NCI-H2107 treated with DMSO at 0.1 percent for 48 hours (cell line): ENCODE data around the gene UNC5A.

Source experiments
- DNase-seq: peaks from one replicate; lab custom pipeline; 2025; ENCODE audit not compliant: unreplicated experiment; lab: John Stamatoyannopoulos, UW

Gene UNC5A

DNA sequence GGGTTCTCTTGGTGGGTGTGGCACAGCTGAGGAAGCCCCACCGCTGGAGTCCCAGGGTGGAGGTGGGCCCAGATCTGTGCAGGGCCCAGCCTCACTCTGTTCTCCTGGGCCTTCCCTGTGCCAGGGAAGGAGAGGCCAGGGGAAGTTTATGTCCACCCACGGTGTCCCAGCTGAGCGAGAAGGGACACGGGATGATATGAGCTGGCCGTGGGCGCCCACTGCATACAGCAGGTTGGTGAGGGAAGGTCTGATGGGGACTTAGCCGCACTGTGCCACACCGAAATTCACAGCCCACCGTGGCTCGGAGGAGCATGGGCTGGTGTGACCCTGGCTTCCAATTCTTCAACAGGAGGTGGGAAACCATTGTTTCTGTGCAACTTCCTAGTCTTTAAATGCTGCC is 33.9 kb downstream of the UNC5A start:
- DNase-seq, result no peak

DNA sequence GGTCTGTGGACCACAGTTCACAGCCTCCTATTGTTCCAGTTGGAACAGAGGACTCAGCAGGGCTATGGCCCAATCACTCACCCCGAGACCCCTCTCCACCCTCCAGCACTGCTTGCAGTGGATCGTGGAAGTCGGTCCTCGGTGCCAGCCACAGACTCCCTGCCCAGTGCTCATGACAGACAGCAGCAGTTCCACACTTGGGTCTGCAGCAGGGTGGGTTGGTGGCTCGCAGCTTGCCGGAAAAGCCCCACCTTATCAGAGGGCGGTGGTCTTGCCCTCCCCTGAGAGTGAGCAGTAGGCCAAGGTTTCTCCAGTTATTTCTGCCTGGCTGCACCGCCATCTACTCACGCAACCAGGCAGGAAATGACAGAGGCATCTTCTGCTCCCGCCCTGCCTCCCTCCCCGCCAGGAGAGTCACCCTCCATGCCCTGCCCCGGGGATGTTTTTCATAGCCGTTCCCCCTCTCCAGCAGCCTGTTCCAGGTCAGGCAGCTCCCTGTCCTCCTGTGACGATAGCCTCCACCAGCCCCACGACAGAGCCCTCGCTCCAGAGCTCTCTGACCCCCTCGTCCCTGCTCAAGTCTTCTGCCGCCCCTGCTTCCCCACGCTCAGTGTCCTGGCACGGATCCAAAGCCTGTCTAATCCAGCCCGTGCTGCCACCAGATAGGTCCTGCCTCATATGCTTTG is 34.5 kb downstream of the UNC5A start:
- no peak for DNase-seq

DNA sequence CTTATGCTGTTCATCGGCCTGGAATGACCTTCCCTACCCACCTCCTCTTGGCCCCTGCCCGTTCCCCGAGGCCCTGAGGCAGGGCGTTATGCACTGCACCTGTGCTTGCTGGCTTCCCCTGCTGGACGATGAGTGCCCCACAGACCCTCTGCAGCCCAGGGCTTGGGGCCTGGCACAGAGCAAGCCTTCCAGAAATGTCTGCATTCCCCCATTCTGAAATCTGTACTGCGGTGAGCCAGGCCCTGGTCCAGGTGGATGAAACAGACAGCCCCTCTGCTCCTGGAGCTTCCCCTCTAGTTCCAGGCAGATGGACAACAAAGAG is 35.0 kb downstream of the UNC5A start:
- DNase-seq, result no peak

DNA sequence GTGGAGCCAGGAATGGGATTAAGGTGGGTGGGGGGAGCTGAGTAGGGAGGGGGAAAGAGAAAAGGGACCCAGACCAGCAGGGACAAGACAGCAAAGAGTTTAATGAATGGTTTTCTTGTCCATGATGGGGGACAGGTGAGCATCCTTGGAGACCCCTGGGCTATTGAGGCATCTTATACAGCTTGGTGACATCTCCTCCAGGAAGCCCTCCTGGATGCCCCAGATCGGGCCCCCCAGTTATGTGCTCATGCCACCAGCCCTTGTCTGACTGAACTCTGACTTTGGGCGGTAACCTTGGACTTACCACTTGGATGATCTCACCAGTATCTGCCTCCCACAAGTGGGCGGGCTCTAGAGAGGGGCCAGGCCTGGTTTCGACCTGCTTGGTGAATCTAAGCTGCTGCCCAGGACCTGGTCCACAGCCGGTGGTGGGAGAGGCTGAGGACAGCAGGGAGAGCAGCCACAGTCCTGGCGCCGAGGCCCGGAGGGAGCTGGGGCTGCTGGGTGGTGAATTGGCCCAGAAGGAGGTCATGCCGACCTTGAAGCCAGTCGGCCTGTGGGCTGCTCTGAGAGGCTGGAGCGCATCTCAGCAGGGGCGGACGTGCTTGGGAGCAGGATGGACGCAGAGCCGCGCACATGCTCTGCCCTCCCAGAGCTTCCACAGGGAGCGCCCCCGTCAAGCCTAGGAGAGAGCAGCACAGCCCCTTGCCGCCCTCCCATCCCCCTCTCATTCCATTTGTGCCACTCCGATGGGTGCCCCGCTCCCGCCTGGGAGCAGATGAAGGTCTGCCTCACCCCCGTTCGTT is 36.2 kb downstream of the UNC5A start:
- DNase-seq, result no peak

DNA sequence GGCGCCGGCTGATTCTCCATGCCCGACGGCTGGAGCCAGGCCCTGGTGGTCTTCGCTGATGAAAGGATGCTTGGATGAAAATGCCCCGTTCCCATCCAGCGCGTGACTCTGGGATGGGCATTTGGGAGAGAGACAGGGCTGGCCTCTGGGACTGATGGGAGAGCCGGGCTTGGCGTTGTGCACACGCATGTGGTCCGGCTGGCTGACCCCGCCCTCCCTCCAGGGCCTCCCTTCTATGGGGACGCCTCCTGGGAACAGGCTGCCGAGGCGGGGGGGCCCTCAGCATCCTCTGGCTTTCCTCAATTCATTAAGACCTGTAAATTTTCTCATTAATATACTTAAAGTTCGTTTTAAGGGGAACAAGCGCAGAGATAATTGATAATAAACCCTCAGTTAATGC is 36.8 kb downstream of the UNC5A start:
- no peak for DNase-seq

DNA sequence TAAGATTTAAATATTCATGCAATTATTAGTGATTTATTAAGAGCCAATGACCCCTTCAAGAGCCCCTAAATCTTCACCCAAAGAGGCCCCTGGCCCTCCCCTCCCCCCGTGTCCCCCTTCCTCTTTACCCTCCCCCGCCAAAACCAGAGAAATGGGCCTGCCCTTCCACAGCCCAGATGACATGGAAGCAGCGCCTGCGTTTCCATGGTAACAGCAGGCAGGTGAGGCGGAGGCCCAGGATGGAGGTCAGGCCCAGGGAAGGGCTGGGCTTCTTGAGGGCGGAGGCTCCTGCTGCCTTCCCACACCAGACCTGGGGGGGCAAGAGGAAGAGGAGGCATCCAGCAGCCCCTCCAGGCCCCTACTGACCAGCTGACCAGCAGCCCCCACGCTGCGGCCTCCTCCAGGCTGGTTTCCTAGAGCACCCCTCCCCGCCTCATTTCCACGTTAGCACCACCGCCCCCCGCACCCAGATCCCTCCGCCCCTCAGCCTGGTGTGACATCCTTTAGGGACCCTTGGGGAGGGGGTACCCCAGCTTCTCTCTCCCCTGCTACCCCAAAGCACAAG is 37.4 kb downstream of the UNC5A start:
- no peak for DNase-seq

DNA sequence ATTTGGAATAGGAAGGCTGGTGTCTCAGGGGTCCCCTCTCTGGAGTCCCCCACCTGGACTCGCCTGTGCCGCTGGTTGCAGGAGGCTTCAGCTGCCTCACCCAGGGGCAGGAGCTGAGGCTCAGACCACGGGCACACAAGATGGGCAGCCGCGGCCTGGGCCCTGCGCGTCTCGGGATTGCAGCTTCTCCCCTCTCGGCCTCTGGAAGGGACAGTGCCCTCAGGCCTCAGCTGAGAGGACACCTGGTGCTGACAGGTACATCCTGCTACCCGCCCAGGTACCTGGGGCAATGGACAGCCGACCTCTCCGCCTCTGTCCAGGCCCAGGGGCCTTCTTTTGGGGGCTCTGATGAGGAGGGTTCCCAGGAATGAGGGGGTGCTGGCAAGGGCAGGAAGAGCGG is 38.3 kb downstream of the UNC5A start:
- DNase-seq, result no peak

DNA sequence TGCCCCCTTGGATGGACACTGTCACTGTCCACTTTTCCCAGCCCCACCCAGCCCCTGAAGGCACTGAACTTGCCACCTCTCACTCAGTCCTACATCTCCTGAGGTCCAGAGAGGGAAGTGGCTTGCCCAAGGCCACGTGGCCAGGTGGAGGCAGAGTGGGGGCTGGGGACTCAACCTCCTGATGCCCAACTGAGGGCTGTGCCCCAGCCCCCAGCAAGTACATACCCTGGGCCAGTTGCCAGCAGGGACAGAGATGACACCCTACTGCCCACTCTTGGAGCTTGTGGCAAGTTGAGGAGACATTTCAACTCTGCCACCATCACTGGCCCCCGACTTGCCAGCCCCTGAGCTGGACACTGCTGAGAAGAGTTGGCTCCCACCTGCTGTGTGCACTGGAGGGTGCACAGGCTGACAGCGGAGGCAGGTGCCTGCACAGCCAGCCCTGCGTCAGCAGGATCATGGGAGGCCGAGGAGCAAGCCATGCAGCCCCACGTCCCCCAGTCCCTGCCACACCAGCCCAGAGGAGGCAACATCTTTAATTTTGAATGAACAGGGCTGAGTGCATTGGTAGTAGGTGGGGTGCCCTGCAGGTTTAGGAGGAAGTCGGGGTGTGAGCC is 39.4 kb downstream of the UNC5A start:
- no peak for DNase-seq

DNA sequence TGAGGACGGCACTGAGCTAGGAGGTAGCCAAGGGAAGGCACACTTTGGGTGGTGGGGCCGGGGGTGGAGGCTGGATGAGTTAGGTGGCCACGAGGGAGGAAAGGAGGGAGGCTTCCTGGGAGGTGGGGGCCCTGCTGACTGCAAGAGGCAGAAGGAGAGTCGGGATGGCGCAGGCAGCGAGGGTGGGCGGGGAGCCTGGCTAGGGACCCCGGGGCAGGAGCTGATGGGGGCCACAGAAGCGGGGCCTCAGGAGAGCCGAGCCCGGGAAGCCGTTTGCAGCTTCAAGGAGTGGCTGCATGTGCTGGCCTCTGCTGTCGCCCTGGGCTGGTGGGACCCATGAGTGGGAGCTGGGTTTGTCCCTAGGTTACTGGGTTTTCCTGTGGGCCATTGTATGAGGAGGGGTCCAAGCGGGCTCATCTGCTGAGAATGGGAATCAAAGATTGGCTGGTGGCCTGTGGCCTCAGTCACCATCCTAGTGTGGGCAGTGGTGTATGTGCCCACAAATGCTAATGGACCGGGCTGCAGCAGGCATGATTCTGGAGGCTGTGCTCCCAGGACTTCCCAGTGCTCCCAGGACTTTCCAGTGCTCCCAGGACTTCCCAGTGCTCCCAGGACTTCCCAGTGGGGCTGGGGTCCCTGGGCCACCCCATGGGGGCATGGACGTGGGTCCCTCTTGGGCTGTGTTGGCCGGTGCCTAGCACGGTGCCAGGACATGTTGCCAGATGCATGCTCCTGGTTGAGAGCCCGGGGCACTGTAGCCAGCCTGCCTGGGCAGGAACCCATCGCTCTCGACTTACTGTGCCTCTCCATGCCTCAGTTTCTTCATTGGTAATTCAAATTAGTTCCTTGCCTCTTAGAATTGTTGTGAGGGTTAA is 40.2 kb downstream of the UNC5A start:
- no peak for DNase-seq

DNA sequence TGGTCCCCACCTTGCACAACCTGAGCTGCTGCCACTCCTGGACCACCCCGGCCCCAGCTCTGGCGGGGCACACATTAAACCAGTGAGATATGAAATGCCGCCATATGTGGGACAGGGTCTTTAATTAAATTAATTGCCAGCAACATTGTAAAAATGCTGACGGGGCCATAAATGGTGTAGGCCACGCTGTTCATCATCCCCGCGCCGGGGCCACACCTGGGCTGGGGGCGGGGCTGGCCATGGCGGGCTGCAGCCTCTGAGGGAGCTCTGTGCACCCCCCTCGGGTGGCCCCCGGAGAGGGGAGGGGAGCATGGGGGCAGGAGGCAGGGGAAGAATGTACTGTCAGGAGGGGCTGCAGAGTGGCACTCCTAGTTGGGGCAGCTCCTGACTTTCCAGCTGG is 41.0 kb downstream of the UNC5A start:
- DNase-seq, result no peak

DNA sequence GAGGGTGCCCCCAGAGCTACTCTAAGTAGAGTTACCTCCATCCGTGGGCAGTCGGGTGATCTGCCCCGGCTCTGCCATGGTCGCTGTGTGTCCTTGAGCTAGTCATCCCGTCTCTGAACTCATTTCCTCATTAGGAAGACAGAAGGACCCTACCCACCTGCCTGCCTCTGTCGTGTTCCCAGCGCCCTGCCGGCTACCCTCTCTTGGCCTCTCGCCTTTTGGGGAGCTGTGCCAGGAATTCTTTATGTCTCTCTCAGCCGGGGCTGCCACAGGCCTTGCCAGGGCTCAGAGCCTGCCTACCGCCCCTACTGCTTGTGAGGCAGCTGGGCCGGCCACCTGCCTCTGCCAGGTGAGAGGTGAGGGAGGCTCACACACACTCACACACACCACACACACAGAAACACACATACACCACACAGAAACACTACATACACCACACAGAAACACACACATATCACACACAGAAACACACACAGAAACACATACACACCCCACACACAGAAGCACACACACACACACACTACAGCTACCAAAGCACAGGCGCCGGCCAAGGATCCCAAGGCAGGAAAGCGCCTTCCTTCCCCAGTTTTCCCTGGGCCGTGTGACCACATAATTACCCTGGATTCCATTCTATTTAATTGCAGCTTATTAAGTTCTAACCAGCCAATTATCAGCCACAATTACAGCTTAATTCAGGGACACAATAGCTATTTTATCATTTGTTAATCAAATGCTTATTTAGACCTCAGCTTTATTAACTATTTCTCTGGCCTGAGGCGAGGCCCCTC is 41.7 kb downstream of the UNC5A start:
- DNase-seq, result no peak

DNA sequence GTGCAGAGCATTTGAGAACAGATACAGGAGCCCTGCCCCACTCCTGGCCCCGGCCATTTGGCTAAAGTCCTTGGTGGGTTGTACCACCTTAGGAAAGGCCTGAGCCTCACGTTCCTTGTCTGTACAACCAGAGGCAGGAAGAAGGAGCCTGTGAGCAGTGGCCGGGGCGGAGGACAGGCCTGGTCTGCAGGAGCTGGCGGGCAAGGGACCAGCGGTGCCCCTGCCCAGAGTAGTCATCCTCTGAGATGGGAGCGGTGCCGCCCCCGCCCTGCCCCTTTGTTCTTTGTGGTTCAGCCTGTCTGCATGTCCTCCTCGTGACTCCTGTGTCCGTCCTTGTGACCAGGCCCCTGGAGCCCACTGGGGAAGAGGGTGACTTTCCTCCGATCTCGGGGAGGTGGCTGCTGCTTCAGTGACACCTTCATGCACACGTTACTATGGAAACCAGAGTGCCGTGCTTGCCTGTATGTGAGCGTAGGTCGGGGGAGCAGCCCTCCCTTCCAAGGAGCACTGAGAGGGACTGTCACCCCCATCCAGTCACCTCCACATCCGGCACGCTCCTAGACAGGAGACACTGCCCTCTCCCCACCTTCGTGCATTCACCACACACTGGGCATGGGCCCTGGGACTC is 42.9 kb downstream of the UNC5A start:
- no peak for DNase-seq

DNA sequence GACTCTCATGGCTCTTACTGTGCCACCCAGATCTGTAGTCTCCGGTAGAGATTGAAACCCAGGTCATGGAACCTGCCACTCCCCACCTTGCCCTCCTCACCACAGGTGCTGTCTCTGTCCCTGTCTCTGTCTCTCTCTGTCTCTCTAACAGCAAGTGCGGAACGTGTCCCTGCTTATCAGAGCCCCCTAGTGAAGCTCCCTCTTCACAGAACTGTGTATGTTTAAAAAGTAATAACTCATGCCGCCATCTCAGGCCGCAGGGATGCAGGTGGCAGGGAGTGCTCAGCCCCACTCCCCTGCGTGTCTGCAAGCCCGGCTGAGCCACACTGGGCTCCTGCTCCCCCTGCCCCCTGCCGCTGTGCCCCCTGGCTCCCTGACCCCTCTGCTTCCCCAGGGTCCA is 43.8 kb downstream of the UNC5A start:
- DNase-seq, result no peak

DNA sequence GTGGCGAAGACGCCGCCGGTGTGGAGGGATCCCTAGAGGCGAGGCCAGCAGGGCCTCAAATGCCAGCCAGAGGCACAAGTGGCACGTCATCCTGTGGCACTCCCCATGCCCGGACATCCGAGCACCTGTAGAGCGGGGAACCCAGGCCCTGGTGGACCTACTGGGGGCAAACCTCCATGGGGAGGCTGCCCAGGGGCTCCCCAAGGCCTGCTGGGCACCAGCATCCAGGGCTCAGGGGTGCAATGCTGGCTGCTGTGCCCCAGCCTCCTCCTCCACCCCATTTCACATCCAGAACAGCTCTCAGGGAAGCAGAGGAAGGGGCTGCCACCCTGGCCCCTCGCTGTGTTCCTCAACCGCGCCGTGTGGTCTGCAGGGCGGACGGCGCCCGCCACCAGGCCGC is 45.2 kb downstream of the UNC5A start:
- DNase-seq, result no peak

DNA sequence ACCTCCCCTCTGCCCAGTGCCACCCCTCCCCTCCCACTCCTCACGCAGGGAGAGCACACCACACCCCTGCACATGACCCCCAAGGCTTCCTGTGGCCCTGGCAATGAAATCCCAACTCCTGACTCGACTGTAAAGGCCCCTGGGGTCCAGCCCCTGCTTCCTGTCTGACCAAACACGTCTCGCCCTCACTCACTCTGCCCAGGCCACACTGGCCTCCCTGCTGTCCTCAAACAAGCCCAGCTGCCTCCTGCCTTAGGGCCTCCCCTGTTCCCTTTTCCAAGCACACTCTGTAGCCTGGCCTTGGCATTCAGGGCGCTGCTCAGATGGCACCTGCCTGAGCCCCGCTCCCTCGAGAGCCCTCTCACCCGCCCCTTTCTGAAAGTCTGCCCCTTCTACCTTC is 46.4 kb downstream of the UNC5A start:
- no peak for DNase-seq

DNA sequence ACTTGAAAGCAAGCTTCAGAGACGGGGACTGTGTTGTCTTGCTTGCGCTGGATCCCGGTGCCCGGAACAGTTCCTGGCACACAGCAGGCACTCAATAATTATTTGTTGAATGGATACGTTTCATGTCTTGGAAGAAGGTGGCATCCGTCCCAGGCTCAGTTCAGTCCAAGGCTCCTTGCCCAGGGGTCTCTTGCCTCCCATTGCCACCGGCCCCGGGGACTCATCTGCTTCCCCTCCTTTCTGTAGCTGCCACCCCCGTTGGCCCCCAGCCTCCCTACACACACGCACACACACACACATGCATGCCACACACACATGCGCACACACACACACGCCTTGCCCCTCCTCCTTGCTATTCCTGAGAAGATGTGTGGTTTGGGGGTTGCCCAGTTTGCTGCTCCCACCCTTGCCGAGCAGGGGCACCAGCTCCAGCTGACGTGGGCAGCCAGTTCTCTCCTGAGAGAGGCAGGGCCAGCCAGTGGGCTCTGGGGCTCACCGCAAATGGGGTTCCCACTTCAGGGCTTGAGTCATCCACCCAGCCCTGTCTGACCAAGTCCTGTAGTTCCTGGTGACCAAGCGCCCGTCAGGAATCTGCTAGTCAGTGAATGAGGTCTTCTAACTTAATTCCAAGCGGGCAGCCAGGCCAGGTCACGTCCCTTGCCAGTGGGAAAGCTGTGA is 47.0 kb downstream of the UNC5A start:
- DNase-seq, result no peak

DNA sequence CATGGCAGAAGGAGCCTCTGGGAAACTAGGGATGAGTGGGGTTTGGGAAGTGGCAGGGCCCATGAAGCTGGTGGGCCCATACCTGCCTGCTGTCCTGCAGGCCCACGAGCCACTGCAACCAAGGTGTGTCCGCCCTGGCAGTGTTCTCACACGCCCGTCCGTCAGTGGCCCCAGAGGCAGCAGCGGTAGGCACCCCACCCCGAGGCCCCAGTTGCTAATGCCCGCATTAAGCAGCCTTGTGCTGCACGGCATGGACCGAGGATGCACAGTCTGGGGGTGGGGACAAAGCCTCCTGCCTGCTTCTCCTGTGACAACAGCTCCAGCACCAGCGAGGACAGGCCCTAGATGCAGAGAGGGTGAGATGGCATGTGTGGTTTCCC is 47.5 kb downstream of the UNC5A start:
- no peak for DNase-seq

DNA sequence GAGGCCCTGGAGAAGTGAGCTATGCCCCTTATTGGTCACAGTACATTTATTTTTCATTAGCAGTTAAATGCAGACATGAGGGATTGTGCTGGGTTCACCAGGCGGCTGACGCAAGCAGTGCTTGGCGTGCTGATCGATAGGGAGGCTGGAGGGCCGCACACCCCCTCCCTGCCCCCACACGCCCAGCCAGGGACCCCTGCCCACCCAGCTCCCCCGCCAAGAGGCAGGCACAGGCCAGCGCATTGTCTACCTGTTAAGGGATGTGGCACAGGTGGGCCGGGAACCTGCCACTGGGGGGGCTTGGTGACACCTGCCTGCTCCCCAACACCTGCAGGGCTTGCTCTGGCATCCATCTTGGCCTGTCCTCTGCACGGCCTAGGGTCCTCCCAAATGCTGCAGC is 49.6 kb downstream of the UNC5A start:
- DNase-seq, result no peak

DNA sequence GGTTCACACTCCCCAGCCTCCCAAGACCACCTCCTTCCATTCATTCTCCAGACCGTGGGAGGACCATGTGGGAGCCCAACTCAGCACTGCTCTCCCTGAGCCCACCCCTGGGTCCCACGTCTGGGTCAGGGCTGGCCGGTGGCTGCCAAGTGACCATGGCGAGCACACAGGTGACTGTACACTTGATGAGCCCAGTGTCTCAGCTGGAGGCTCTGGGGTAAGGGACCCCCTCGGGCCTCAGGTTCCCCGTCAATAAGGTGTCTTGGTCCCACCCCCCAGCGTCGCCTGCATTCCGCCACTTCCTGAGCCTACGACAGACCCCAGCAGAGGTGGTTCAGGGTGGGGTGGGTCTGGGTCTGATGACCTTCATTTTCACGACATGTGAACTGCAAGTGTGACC is 50.0 kb downstream of the UNC5A start:
- DNase-seq, result no peak
